Neural progenitor cell (in vitro differentiated cells): ENCODE measurements around the gene RAB9B. TPM values are rescaled to one million over a fixed set of nuclear protein-coding genes. Genes with fewer than 3 reads are reported as not detected.
A peak's percentile ranks its signal among the peaks of the same experiment; 100 is the strongest.

Source experiments
- DNase-seq: peaks from one replicate; pipeline ENCODE4 v3.0.0-alpha.2; 2016; ENCODE audit warnings: low spot score
- H2AFZ ChIP-seq: fragments of 200-600 bp; sonication (generic); replicated peaks from 2 replicates; pipeline ENCODE4 v1.6.1; 2016; ENCODE audit warnings: antibody characterized with exemption
- H3F3A ChIP-seq: fragments of 200-600 bp; sonication (generic); 2 replicates; pipeline ENCODE4 v1.6.1; 2016; ENCODE audit warnings: antibody characterized with exemption, low read depth
- H3K27ac ChIP-seq: fragments of 200-600 bp; sonication (generic); 2 replicates; pipeline ENCODE4 v1.5.1; 2016; ENCODE audit warnings: mild to moderate bottlenecking
- H3K27me3 ChIP-seq: fragments of 200-600 bp; sonication (generic); 2 replicates; pipeline ENCODE4 v1.6.1; 2016; ENCODE audit warnings: mild to moderate bottlenecking, moderate library complexity
- H3K36me3 ChIP-seq: fragments of 200-600 bp; sonication (generic); 2 replicates; pipeline ENCODE4 v1.5.1; 2016
- H3K4me1 ChIP-seq: fragments of 200-600 bp; sonication (generic); 2 replicates; pipeline ENCODE4 v1.6.1; 2016; ENCODE audit warnings: mixed run types
- H3K4me2 ChIP-seq: fragments of 200-600 bp; sonication (generic); 2 replicates; pipeline ENCODE4 v1.6.1; 2016
- H3K4me3 ChIP-seq: fragments of 200-600 bp; sonication (generic); 2 replicates; pipeline ENCODE4 v1.5.1; 2016
- H3K79me2 ChIP-seq: fragments of 200-600 bp; sonication (generic); 2 replicates; pipeline ENCODE4 v1.6.1; 2016; ENCODE audit warnings: low read depth
- H3K9ac ChIP-seq: fragments of 200-600 bp; sonication (generic); 2 replicates; pipeline ENCODE4 v1.6.1; 2016
- H3K9me3 ChIP-seq: fragments of 200-600 bp; sonication (generic); 2 replicates; pipeline ENCODE4 v1.5.1; 2016; ENCODE audit warnings: low read depth
- H4K20me1 ChIP-seq: fragments of 200-600 bp; sonication (generic); 2 replicates; pipeline ENCODE4 v1.6.1; 2016; ENCODE audit warnings: low read depth
- H3K27ac Mint-ChIP-seq: 3 replicates; pipeline ENCODE4 v1.8.0; 2021; ENCODE audit warnings: mixed read lengths
- H3K27me3 Mint-ChIP-seq: 2 replicates; pipeline ENCODE4 v1.8.0; 2022; ENCODE audit warnings: low read depth, mild to moderate bottlenecking, inconsistent platforms, moderate library complexity, mixed read lengths; ENCODE audit not compliant: insufficient read depth
- H3K36me3 Mint-ChIP-seq: 3 replicates; pipeline ENCODE4 v1.8.0; 2021; ENCODE audit warnings: mixed read lengths
- H3K4me1 Mint-ChIP-seq: 3 replicates; pipeline ENCODE4 v1.8.0; 2021; ENCODE audit warnings: mixed read lengths
- H3K4me3 Mint-ChIP-seq: 3 replicates; pipeline ENCODE4 v1.8.0; 2021; ENCODE audit warnings: mild to moderate bottlenecking, moderate library complexity, mixed read lengths
- H3K9me3 Mint-ChIP-seq: 3 replicates; pipeline ENCODE4 v1.8.0; 2020; ENCODE audit warnings: mixed read lengths
- CTCF ChIP-seq: fragments of 200-600 bp; sonication (generic); IDR thresholded peaks from 2 replicates; pipeline ENCODE4 v1.5.1; 2017; ENCODE audit warnings: antibody characterized with exemption, mild to moderate bottlenecking
- EZH2 ChIP-seq: fragments of 200-600 bp; sonication (generic); IDR thresholded peaks from 2 replicates; pipeline ENCODE4 v1.6.1; 2017; ENCODE audit warnings: antibody characterized with exemption, mild to moderate bottlenecking, moderate library complexity
- EZH2phosphoT487 ChIP-seq: fragments of 200-600 bp; sonication (generic); IDR thresholded peaks from 2 replicates; pipeline ENCODE4 v1.6.1; 2017; ENCODE audit warnings: antibody characterized with exemption
- total RNA-seq: library from RNA; depleted of rRNA; stranded (reverse); fragments of >200 nt; gene quantifications from 2 replicates; pipeline ENCODE4 v1.2.3, GENCODE V29; 2015; ENCODE audit warnings: low replicate concordance

The RAB9B gene
- total RNA-seq, 1 donor from 2014 or later, result 2.2 TPM

- H3K9me3 ChIP-seq, result no peaks in the 10 kb centered on the region
- H4K20me1 ChIP-seq, result no peaks in the 10 kb centered on the region
- no peak overlapping the region for H3K9ac ChIP-seq
- no peak overlapping the region for H3K4me3 Mint-ChIP-seq
- H3K9me3 Mint-ChIP-seq, result no peaks in the 10 kb centered on the region
- H2AFZ ChIP-seq, result no peak overlapping the region
- H3K4me3 ChIP-seq, result no peak overlapping the region
- peaks cover 37% of the 10 kb centered on the region for H3F3A ChIP-seq
- peaks cover 35% of the 10 kb centered on the region for H3K4me1 ChIP-seq
- peak overlapping the region; percentile 45 for H3K4me2 ChIP-seq
- peak overlapping the region; percentile 16 for H3K27ac ChIP-seq
- DNase-seq, result no peak
- H3K27me3 Mint-ChIP-seq, result no peaks in the 10 kb centered on the region
- no peak overlapping the region for H3K27ac Mint-ChIP-seq
- peaks cover 7% of the 10 kb centered on the region for H3K36me3 ChIP-seq
- H3K79me2 ChIP-seq, result no peaks in the 10 kb centered on the region
- H3K4me1 Mint-ChIP-seq, result peaks cover 21% of the 10 kb centered on the region
- peaks cover 10% of the 10 kb centered on the region for H3K36me3 Mint-ChIP-seq
- no peak for TF ChIP-seq EZH2
- no peak for TF ChIP-seq EZH2phosphoT487
- no peak for TF ChIP-seq CTCF
- no peaks in the 10 kb centered on the region for H3K27me3 ChIP-seq
Observed at GRCh38 chrX:103791826-103792485, 40.1 kb downstream of the RAB9B start.

- Mint-ChIP-seq H3K27me3 (no peaks in the 10 kb centered on the region), H3K27ac (no peak overlapping the region), H3K36me3 (peaks cover 10% of the 10 kb centered on the region), H3K9me3 (no peaks in the 10 kb centered on the region), H3K4me3 (no peak overlapping the region), H3K4me1 (peaks cover 21% of the 10 kb centered on the region)
- Histone ChIP-seq H4K20me1 (no peaks in the 10 kb centered on the region), H3K4me2 (peak overlapping the region; percentile 45), H3K36me3 (peaks cover 7% of the 10 kb centered on the region), H3K9ac (no peak overlapping the region), H3K27ac (peak overlapping the region; percentile 37), H3K4me1 (peaks cover 35% of the 10 kb centered on the region), H2AFZ (no peak overlapping the region), H3F3A (peaks cover 37% of the 10 kb centered on the region), H3K79me2 (no peaks in the 10 kb centered on the region), H3K4me3 (no peak overlapping the region), H3K9me3 (no peaks in the 10 kb centered on the region), H3K27me3 (no peaks in the 10 kb centered on the region)
- TF ChIP-seq CTCF (no peak), EZH2phosphoT487 (no peak), EZH2 (no peak)
- peak; percentile 24 for DNase-seq
Observed at GRCh38 chrX:103791228-103791627, 40.8 kb downstream of the RAB9B start.

- Histone ChIP-seq H3K9me3 (no peaks in the 10 kb centered on the region), H3K27me3 (no peaks in the 10 kb centered on the region), H3F3A (peaks cover 28% of the 10 kb centered on the region), H3K9ac (no peak overlapping the region), H4K20me1 (no peaks in the 10 kb centered on the region), H3K36me3 (peaks cover 7% of the 10 kb centered on the region), H2AFZ (no peak overlapping the region), H3K4me3 (no peak overlapping the region), H3K4me1 (peaks cover 38% of the 10 kb centered on the region), H3K27ac (no peak overlapping the region), H3K4me2 (no peak overlapping the region), H3K79me2 (peaks cover 8% of the 10 kb centered on the region)
- Mint-ChIP-seq H3K9me3 (no peaks in the 10 kb centered on the region), H3K4me3 (no peak overlapping the region), H3K27me3 (no peaks in the 10 kb centered on the region), H3K36me3 (peaks cover 10% of the 10 kb centered on the region), H3K4me1 (peaks cover 24% of the 10 kb centered on the region), H3K27ac (no peak overlapping the region)
- no peak for DNase-seq
- TF ChIP-seq CTCF, result no peak
- TF ChIP-seq EZH2phosphoT487, result no peak
- no peak for TF ChIP-seq EZH2
Observed at GRCh38 chrX:103789004-103789403, 43.1 kb downstream of the RAB9B start.
